Raji (cell line): ENCODE results near the gene TLR3.

Experiments used
- POLR2A ChIP-seq: IDR thresholded peaks from 2 replicates; pipeline ENCODE4 v1.6.1; 2011; ENCODE audit warnings: low read depth, low read length, control low read depth; ENCODE audit not compliant: insufficient read depth

Gene TLR3

DNA sequence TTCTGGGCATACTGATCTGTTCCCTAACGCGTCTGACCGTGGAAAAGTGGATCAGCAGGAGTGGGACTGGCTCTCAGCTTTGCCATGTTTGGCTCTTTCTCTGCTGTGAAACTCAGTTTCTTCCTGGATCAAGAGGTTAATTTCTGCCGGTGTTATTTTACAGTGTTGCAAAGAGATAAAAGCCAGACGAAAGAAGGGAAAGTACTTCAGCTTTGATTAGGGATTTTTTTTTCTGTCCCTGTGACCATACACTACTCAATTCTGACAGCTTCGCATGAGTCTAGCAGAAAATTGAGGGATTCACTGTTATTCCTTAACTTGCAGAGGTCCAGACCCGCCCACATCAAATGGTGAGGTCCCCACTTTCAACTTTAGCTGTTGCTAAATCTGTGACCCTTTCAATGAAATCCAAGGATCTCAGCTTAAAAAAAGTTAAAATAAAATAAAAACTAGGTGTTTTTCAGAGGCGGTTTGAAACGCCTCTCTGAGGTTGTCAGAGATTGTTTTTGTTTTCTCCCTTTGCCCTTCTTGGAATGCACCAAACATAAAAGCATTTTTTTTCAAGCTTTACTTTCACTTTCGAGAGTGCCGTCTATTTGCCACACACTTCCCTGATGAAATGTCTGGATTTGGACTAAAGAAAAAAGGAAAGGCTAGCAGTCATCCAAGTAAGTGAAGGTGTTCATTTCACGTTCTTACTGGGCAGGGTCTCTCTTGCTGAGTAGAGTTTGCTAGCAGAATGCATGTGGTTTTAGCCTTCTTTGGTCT is at the start of gene TLR3:
TLR3 (plus strand) TSS at position 576 of the 768 bp plus-strand sequence. CDS start 7,464 bp downstream, outside the sequence.
- TF ChIP-seq POLR2A = no peak

DNA sequence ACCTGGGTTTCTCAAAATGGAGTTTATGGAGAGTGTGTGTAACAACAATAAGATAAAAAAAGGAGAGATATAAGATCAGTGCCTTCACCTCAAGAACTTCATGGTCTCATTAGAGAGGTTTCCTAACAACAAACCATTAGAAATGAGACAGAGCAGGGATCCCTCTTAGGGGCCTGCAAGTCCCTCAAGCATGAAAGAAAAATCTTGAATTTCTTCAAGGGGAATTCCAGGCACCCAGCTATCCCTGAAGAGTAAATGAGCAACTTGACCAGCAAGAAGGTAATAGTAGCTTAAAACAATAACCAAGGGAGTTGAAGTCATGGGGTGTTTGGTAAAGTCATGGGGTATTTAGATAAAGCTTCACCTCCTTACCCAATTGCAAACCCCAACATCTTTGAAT is 49.7 kb upstream of the TLR3 start:
- no peak for TF ChIP-seq POLR2A

DNA sequence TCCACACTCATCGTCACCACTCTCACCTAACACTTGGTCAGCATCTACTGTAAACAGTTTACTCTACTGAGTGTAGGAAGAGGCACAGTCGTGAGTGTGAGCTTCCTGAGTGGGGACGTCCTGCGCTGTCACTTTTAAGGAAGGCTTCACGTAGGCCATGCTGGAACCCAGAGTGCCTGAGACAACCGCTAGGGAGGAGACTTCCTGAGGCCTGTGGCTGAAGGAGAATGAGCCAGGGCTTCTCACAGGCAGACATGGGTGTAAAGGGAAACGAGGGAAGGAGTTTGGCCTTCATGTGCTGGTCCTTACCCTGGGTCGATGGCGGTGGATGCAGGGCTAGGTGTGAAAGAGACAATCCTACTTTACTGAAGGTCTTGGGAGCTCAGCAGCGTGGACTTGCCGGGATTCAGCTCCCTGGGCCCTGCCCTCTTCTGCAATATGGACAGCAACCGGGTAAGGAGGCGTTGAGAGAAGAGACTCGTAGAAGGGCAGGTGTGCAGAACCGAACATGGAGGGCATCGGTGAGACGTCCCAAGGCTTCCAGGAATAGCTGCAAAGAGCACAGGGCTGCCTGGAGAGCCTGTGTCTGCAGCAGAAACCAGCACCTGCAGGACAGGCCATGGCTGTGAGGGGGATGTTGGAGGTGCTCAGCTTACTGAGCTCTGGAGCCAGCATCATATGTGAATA is 48.7 kb upstream of the TLR3 start:
- no peak for TF ChIP-seq POLR2A

DNA sequence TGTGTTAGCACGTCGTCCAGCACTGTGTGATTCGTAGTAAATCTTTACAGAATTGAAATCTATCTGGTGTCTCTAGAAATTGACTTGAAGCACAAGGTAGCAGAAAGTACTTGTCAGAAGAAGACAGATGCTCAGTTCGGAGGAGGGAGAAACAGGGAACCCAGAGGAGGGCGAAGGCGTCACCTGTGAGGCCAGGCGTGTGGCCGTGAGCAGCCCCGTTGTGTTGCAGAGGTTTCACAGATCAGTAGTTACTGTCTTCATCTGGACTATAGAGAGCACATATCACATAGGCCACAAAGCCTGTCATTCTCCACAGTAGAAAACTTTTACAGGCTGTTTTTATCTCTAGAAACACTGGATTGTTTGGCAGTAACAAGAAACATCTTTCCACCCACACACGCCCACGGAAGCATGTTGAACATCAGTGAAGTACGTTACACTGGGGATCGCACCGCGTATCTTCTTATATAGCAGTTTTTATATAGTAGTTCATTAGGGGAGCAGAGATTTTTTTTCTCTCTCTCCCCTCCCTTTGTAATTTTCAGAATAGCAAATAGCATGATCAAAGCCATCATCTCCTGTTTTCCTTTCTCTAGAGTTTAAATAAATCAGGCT is 48.1 kb upstream of the TLR3 start:
- no peak for TF ChIP-seq POLR2A

DNA sequence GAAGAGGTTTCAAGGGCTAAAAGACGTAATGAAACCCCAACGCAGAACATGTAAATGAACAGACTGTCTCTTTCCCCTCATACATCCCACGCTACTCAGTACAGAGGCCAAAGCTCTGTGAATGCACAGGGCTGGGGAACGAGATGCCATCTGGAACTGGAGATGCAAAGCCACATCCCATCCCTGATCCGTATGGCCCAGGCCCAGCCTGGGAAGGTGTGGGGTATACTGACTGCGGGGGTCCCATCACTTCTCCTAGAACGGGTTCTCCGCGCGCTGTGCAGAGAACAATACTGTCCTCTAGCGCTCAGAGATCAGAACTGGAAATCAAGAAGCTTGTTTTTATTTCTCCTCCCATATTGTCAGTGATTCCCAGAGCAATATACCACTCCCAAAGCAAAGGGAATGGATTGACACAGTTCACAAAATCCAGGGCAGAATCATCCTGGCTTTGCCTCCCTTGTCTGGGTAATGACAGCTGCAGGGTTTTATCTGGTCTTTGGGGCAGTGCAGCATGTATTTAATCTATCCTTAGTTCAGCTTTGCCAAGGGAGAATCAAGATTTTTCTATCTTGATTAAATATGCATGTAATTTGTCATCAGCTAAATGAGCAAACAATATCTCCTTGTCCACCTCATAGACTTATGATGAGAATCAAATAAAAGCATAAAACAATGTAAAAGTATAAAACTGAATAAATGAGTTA is 47.3 kb upstream of the TLR3 start:
- TF ChIP-seq POLR2A = no peak

DNA sequence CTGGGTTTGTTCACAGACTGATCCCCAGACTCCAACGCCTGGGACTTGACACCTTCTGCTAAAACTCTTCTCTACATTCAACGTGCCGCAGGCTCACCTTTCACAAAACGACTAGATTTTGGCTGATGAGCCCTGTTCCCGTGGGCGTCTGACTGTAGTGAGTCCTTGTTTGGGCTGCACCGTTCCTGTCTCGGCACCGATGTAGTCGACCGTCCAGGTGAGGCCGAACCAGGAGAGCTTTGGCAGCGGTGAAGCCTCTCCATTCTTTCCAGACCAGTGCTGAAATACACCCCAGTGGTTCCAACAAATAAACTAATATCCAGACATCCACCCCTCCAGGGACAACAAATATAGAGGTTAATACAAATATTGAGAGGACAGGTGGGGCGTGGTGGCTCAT is 45.0 kb upstream of the TLR3 start:
- no peak for TF ChIP-seq POLR2A

DNA sequence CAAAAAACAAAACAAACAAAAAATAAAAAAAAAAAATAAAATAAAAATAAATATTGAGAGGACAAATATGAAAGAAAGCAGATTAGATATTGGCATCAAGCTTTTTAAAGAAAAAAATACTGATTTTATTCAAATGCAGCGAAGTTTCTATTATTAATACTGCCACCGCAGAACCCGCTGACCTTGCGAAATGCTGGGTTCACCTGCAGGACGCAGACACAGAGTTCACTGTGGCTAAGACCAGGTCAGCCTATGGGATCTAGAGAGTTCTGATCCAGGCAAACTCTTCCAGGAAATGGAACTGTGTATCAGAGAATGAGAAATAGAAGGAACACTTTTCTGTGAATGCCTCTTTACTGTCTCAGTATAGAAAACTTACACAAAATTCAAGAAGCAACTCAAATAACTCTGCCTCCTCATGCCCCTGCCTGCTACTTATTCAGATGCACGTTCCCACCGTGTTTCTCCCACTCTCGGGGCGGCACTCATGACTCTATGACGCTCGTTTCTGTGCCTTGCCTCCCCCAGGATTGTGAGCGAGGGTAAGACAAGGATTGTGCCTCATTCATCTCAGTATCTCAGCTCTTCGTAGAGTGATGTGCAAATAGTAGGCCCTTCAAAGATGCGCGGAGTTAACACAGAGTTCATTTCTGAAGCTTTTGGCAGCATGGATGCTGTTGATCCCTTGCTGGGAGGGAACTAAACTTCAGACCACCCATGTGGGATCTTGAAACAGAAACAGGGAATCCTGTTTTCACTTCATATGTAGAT is 44.1 kb upstream of the TLR3 start:
- TF ChIP-seq POLR2A = no peak

DNA sequence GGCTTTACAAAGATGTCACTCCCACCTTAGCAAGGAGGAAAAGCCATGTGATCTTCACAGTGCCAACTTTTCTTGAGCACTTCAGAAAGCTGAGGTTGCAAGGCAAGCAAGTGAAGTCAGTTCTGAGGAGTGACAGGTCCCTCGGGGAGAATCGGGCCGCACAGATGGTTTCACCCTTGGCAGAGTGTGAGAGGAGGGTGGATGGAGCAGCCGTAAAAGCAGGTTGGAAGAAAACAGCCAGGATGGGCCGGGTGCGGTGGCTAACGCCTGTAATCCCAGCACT is 43.6 kb upstream of the TLR3 start:
- TF ChIP-seq POLR2A = no peak

DNA sequence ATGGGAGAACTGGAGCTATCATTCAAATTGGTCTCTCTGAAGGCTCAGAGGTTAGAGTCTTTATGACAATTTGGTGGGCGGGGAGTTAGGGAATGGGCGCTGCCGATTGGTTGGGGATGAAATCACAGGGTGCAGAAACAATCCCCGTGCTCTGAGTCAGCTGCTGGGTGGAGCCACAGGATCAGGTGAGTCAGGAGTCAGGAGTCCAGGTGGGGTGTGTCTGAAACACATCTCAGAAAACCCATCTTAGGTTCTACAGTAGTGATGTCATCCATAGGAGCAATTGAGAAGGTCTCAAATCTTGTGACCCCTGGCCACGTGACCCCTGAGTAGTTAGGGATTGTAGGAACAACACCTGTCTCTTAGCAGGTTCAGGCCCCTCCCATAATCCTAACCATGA is 41.6 kb upstream of the TLR3 start:
- no peak for TF ChIP-seq POLR2A

DNA sequence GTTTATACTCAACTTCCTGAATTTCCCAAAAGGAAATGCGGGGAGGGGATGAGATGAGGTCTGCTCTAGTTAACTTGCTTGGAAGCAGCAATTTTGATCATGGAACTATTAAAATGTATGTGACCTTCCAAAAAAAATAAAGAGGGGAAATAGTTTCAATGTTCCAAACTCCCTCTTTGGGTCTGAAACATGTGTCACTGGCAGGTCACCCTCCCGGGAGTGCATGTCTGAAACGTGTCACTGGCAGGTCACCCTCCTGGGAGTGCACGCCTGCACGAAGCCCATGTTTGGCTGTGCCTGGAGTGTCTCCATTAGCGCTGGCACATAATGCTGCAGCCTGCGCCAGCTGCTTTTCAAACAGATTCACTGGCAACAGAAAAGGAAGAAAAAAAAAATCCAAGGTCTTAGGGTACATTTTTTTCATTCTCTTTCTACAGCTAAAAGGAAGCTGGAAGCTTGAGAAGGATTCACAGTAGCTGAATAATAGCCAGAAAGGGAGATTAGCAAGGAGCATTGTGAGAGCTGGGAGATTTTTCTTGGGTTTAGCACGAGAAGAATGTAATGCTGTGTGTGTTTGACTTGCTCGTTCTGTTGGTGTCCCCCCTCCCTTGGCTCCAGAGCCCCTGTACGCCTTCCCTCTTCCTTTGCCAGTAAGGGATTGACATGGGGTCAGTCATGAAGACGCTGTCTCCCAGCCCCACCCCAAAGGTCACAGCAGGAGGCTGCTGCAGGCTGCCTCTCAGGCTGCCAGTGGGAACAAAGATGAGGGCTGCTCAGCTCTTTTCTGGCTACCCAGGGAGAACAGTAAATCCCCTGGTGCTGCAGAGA is 39.2 kb upstream of the TLR3 start:
- TF ChIP-seq POLR2A = no peak

DNA sequence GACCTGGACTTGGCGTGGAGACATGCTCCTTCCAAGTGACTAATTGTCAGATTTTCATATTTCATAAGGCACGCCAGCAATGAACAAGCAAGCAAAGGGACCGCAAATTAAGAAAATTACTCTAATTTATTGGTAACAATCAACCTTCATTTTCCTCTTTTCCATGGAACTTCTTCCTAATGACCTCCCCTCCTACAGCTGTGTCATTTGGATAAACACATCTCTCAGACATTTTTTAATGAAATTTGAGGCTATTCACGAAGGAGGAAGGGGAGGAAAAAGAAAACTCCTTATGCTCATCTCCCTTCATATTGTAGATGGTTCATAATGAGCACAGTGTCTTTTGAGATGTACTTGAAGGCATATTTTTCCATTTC is 38.6 kb upstream of the TLR3 start:
- no peak for TF ChIP-seq POLR2A

DNA sequence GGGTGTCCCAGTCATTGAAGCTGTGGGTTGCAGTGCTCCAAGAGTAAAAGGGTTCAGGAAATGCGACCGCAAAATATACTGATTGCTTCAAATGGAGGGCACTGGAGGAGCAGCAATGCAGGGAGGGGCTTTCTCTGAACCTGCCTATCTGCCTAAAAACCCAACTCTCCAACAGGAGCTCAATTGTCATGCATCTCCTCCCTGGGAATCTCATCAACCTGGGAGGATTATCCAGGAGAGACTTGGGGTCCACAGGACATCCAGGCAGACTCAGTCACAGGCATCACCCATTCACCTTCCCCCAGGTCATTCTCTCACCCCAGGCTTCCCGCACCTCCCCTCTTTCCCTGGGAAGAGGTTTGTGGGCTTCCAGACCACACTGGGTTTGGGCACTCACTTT is 38.2 kb upstream of the TLR3 start:
- TF ChIP-seq POLR2A = no peak

DNA sequence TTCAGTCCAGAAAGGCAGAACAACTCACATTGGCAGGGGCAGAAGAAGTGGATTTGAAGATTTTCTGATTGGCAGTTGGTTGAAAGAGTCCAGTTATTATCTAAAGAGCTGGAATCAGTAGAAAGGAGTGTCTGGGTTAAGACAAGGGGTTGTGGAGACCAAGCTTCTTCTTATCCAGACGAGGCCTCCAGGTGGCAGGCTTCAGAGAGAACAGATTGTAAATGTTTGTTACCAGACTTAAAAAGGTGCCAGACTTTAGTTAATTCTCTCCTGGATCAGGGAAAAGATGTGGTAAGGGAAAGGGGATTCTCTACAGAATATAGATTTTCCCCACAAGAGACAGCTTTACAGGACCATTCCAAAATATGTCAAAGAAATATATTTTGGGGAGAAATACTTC is 36.7 kb upstream of the TLR3 start:
- TF ChIP-seq POLR2A = no peak

DNA sequence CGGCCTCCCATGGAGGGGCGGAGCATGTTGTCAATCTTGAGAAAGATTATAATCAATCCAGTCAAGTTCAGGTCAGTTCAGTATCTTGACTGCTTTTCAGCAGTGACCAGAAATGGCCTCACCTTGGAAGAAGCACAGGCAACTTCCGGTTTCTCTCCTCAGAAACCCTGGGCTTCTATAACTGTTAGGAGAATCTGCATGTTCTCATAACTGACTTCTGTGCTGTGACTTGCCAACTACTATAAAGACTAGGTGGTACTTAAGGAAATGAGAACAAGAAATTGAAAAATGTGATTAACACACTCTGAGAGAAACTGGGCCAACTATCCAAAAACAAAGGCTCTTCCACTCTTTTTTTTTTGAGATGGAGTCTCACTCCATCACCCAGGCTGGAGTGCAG is 35.9 kb upstream of the TLR3 start:
- TF ChIP-seq POLR2A = no peak
